SH-SY5Y (cell line): ENCODE measurements around the gene GRIN3B.

Source experiments
- GATA2 ChIP-seq: IDR thresholded peaks from 2 replicates; pipeline ENCODE4 v1.6.1; 2011; ENCODE audit warnings: mild to moderate bottlenecking, low read depth, low read length
- GATA3 ChIP-seq: IDR thresholded peaks from 2 replicates; pipeline ENCODE4 v1.6.1; 2011; ENCODE audit warnings: low read depth, mild to moderate bottlenecking, low read length, moderate library complexity

Gene GRIN3B

DNA sequence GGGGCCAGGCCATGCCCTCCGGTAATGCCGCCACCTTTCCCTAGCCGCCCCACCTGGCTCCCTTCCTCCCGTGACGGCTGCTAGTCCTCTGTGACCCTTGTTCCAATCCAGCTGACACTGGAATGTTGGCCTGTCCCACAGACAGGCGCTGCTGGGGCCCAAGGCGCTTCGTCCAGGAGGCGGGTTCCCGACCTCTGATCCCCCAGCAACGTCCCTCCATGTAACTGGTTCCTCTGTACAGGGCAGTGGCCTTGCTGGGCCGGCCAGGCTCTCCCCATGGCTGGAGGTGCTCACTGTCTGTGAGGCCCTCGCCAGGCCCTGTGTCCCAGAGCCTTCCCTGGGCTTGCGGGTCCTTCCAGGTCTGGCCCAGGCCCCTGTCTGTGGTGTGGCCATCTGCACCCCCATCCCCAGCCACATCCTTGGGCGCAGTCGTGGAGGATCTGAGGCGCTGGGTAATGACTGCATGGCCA, 6.8 kb upstream of the GRIN3B start:
- TF ChIP-seq GATA3 (no peak), GATA2 (no peak)

GRCh38 chr19:993831-994393, 6.3 kb upstream of the GRIN3B start:
- no peak for TF ChIP-seq GATA2
- no peak for TF ChIP-seq GATA3

GRCh38 chr19:994516-994915, 5.7 kb upstream of the GRIN3B start:
- TF ChIP-seq GATA3: no peak
- no peak for TF ChIP-seq GATA2

DNA sequence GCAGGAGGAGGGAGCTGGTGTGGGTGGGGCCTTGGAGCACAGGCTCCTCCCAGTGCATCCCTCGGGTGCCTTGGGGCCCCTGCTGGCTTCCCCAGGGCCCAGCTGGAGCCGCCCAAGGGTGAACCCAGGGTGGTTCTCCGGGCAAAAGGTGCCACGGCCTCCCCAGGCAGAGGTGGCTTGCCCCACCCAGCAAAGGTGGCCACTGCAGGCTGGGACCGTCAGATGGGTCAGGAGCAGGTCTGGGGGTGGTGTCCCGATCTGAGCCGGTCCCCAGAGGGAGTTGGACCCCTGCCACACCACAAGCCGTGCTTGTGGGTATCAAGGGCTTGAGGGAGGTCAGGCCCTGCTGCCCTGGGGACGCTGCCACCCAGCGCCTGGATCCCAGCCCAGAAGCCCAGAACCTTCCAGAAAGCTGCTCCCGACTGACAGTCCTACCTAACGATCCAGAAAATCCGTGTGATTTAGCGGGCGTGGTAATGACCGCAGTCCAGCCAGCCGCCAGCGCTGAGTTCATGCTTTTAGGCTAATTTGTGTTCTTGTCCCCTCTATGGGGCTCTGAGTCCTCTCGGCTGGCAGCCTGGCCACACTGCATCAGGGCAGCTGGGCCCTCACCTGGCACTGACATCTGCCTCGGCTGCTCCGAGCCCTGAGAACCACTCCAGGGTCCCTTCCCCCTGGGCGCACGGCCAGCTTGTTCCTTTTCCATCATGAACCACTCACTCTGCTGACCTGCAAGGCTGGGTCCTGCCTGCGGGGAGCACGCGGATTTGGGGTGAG, 5.0 kb upstream of the GRIN3B start:
- TF ChIP-seq GATA2 (no peak), GATA3 (no peak)

DNA sequence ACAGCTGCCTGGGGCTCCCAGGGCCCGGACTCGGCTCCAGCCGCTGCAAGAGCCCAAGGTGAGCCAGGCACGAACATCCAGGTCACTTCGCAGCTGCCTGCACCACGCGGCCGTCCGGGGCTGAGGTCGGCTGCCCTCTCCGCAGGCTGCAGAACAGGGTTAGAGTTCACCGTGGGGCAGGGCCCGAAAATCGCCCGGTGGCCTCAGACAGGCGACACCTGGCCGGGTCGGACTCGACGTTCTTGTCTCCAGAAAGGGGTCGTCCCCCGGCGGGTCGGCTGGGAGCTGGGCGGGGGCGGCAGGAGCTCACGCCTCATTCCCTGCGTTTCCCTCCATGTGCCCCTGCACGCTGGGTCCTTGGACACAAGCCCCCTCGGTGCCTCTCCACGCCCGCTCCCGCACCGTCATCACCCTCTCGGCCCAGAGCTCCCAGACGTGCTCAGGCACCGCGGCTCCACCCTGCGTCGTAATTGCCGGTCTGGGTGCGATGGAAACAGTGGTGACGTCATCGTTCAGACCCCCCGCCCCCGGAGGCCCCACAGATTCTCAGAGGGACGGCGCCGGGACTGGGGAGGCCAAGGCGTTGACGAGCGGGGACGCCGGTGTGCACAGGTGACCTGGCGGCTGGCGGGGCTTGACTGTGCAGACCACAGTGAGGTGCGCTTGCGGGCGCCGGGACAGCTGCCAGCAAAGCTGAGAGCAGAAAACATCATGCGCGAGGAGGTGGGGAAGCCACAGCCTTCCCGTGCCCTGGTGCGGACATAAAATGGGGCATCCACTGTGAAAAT, 4.0 kb upstream of the GRIN3B start:
- TF ChIP-seq GATA3: no peak
- no peak for TF ChIP-seq GATA2

DNA sequence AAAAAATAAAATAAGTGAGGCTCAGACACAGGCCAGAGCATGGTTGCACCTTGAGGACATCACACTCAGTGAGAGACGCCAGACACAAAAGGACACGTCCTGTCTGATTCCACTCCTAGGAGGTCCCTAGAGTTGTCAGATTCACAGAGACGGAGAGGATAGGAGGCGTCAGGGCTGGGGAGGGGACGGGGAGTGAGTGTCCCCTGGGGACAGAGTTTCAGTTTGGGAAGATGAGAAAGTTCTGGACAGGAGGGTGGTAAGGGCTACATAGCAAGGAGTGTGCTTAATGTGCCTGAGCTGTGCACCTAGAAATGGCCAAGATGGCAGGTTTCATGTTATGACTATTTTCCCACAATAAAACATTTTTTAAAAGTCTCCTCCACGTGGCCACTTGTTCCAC, 2.2 kb upstream of the GRIN3B start:
- TF ChIP-seq GATA3 (no peak), GATA2 (no peak)

- no peak for TF ChIP-seq GATA2
- TF ChIP-seq GATA3: no peak
Observed at GRCh38 chr19:999379-999719, 870 bp upstream of the GRIN3B start.

GRCh38 chr19:1000591-1001537, 645 bp downstream of the GRIN3B start:
- no peak for TF ChIP-seq GATA2
- no peak for TF ChIP-seq GATA3

- TF ChIP-seq GATA3 (no peak), GATA2 (no peak)
Observed at GRCh38 chr19:1001538-1002166, 1.4 kb downstream of the GRIN3B start.

DNA sequence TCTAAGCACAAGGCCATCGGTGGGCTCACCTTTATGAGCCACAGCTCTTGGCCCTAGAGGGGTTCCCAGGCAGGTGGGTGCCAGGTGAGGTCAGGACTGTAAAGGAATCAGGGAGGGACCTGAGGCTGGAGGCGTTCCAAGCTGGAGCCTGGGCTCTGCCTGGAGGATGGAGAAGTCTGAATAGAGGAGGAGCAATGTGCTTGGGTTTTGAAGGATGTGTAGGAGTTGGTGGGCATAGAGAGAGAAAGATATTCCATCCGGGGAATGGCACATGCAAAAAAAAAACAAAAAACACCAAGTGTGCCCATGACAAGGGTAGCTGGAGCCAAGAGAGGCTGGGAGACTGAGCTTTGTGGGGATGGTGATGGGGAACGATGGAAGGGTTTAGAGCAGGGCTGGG, 2.4 kb downstream of the GRIN3B start:
- TF ChIP-seq GATA2 (no peak), GATA3 (no peak)

GRCh38 chr19:1003283-1003682, 3.1 kb downstream of the GRIN3B start:
- TF ChIP-seq GATA2: no peak
- TF ChIP-seq GATA3: no peak

GRCh38 chr19:1004204-1004802, 4.1 kb downstream of the GRIN3B start:
- TF ChIP-seq GATA3 (no peak), GATA2 (no peak)

GRCh38 chr19:1004803-1005664, 4.8 kb downstream of the GRIN3B start:
- no peak for TF ChIP-seq GATA3
- no peak for TF ChIP-seq GATA2
